ENCODE results near the gene STAG3.
A peak's percentile ranks its signal among the peaks of the same experiment; 100 is the strongest.
"Not testable (repeated sequence)": the region's sequence is repeated elsewhere in the genome, so short reads cannot be mapped to it uniquely, and the experiment has no call there.

Gene STAG3

DNA sequence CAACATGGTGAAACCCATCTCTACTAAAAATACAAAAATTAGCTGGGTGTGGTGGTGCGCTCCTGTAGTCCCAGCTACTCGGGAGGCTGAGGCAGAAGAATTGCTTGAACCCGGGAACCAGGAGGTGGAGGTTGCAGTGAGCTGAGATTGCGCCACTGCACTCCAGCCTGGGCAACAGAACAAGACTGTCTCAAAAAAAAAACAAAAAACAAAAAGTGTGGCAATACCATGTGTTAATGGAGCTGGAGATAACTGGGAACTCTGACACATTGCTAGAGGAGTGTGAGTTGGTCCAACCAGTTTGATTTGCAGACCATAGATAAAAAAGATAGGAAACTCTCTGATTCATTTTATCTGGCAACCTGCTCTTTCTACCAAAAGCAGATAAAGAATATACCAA lies 31.4 kb upstream of the STAG3 start:
- H3K27me3 ChIP-seq (ENCODE audit: control insufficient read depth, insufficient read depth, low read length); H3K4me3 ChIP-seq (ENCODE audit: low read length); H3K27ac ChIP-seq (ENCODE audit: low read length); H3K9ac ChIP-seq (ENCODE audit: low read length); H3K36me3 ChIP-seq (ENCODE audit: control insufficient read depth, low read depth, low read length); H3K9me3 ChIP-seq (ENCODE audit: control insufficient read depth, low read depth, low read length): not testable (repeated sequence)
- peaks cover 10% of the 10 kb centered on the region for H3K4me1 ChIP-seq (ENCODE audit: control insufficient read depth, low read depth, low read length)

DNA sequence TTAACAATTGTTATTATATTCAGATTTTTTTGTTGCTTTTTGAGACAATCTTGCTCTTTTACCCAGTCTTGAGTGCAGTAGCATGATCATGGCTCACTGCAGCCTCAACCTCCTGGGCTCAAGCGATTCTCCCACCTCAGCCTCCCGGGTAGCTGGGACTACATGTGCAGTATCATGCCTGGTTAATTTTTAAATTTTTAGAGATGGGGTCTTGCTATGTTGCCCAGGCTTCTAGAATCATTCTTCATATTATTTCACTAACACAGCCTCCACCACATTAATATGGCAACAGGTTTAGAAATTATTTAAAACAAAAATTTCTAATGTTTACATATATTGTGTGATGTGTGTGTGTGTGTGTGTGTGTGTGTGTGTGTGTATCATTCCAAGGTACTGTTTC lies 30.4 kb upstream of the STAG3 start:
- no peaks in the 10 kb centered on the region for H3K27me3 ChIP-seq (ENCODE audit: control insufficient read depth, insufficient read depth, low read length)
- H3K4me3 ChIP-seq (ENCODE audit: low read length): no peak overlapping the region
- H3K9ac ChIP-seq (ENCODE audit: low read length): no peak overlapping the region
- peaks cover 10% of the 10 kb centered on the region for H3K4me1 ChIP-seq (ENCODE audit: control insufficient read depth, low read depth, low read length)
- H3K9me3 ChIP-seq (ENCODE audit: control insufficient read depth, low read depth, low read length): no peaks in the 10 kb centered on the region
- H3K36me3 ChIP-seq (ENCODE audit: control insufficient read depth, low read depth, low read length): no peaks in the 10 kb centered on the region
- H3K27ac ChIP-seq (ENCODE audit: low read length): no peak overlapping the region

DNA sequence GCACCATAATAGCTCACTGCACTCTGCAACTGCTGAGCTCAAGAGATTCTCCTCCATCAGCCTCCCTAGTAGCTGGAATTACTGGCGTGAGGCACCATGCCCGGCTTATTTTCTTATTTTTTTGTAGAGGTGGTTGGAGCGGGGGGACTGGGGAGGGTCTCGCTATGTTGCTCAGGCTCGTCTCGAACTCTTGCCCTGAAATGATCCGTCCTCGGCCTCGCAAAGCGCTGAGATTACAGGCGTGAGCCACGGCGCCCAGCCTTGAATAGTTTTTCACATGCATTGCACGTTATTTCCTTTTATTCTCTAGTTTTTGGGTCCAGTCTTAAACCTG lies 29.5 kb upstream of the STAG3 start:
- no peak overlapping the region for H3K9ac ChIP-seq (ENCODE audit: low read length)
- no peaks in the 10 kb centered on the region for H3K27me3 ChIP-seq (ENCODE audit: control insufficient read depth, insufficient read depth, low read length)
- H3K36me3 ChIP-seq (ENCODE audit: control insufficient read depth, low read depth, low read length): no peaks in the 10 kb centered on the region
- no peaks in the 10 kb centered on the region for H3K9me3 ChIP-seq (ENCODE audit: control insufficient read depth, low read depth, low read length)
- peak overlapping the region; percentile 28 for H3K4me3 ChIP-seq (ENCODE audit: low read length)
- peaks cover 10% of the 10 kb centered on the region for H3K4me1 ChIP-seq (ENCODE audit: control insufficient read depth, low read depth, low read length)
- H3K27ac ChIP-seq (ENCODE audit: low read length): peak overlapping the region; percentile 24

DNA sequence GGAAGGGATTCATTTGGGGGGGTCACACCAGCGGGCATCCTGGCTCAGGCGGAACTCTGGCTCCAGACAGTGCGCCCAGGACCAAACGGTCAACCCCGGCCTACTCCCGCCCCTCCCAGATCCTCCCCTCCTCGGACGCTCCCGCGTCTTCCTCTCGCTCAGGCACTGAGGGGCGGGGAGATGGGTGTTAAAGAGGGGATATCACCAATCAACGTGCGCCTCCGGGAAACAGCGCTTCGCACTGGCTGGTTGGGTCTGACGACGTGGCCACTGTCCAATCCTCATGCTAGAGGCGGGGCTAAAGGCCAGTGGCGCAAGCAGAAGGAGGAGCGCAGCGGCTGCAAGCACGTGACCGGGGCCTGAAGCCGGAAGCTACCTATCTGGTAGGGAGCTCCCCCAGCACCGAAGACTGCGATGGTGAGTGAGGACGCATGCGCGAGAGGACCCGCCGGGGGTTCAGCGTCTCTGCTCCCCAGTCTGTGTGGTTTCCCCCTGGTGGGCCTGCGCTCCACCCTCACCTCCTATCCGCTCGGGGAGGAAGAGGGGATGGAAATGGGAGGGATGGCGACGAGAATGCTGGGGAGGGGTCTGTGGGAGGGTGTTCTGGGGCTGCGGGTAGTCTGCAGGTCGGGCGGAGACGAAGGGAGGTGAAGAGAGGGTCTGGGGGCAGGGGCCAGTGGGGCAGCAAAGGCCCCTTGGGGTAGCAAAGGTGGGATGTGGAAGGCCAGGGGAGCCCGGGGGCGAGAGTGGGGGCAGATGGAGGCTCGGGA lies 29.0 kb upstream of the STAG3 start, which contains the start of gene LAMTOR4:
Gene LAMTOR4 (plus strand): TSS at position 360 of the 770 bp plus-strand sequence. CDS start 55 bp downstream, at position 415.
- Histone ChIP-seq H3K4me3 (ENCODE audit: low read length) (peak within 1 kb of the TSS; percentile 94), H3K27me3 (ENCODE audit: control insufficient read depth, insufficient read depth, low read length) (no peaks in the 10 kb centered on the region), H3K4me1 (ENCODE audit: control insufficient read depth, low read depth, low read length) (peaks cover 10% of the 10 kb centered on the region), H3K27ac (ENCODE audit: low read length) (peak within 1 kb of the TSS; percentile 67), H3K9ac (ENCODE audit: low read length) (peak within 1 kb of the TSS; percentile 77), H3K36me3 (ENCODE audit: control insufficient read depth, low read depth, low read length) (peaks cover 3% of the 10 kb centered on the region), H3K9me3 (ENCODE audit: control insufficient read depth, low read depth, low read length) (no peaks in the 10 kb centered on the region)

DNA sequence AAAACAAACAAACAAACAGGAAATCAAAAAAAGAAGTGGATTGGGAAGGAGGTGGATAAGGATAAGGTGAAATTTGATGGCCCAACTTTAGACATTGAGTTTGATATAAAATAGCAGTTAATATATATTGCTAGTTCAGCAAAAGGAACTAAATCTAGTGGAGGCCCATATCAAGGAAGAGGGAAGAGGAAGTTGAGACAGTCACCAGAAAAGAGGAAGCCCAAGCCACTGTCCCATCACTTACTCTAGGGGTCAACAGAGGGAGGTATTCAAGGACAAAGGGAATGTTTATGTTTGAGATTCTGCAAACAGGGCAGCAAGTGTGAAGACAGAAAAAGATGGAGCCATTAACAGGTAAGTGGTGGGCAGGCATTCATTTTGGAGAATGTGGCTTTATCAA lies 25.3 kb upstream of the STAG3 start:
- no peaks in the 10 kb centered on the region for H3K9me3 ChIP-seq (ENCODE audit: control insufficient read depth, low read depth, low read length)
- H3K4me1 ChIP-seq (ENCODE audit: control insufficient read depth, low read depth, low read length): peaks cover 11% of the 10 kb centered on the region
- no peaks in the 10 kb centered on the region for H3K27me3 ChIP-seq (ENCODE audit: control insufficient read depth, insufficient read depth, low read length)
- no peak overlapping the region for H3K4me3 ChIP-seq (ENCODE audit: low read length)
- no peak overlapping the region for H3K27ac ChIP-seq (ENCODE audit: low read length)
- H3K36me3 ChIP-seq (ENCODE audit: control insufficient read depth, low read depth, low read length): peaks cover 24% of the 10 kb centered on the region
- no peak overlapping the region for H3K9ac ChIP-seq (ENCODE audit: low read length)

DNA sequence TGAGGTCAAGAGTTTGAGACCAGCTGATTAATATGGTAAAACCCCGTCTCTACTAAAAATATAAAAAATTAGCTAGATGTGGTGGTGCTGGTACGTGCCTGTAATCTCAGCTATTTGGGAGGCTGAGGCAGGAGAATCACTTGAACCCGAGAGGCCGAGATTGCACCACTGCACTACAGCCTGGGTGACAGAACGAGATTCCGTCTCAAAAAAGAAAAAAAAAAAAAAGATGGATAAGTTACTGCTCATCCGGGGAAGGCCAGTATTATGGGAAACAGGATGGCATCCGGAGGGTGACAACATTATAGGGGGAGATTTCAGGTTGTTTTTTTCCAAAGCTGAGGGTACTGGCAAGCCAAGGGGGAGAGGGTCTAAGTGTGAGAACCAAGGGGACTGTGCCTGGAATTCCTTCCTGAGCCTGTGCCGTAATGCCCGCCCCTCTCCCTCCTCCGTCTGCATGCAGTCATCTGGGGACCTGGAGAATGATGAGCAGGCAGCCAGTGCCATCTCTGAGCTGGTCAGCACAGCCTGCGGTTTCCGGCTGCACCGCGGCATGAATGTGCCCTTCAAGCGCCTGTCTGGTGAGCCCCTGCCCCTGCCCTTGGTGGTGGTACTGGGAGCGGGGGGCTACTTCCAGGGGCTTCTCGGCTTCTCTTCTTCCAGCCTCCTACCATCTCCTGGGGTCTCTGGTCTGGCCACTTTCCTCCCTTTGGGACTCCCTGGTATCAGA lies 24.6 kb upstream of the STAG3 start:
- Histone ChIP-seq H3K27me3 (ENCODE audit: control insufficient read depth, insufficient read depth, low read length) (no peaks in the 10 kb centered on the region), H3K4me3 (ENCODE audit: low read length) (no peak overlapping the region), H3K4me1 (ENCODE audit: control insufficient read depth, low read depth, low read length) (peaks cover 12% of the 10 kb centered on the region), H3K36me3 (ENCODE audit: control insufficient read depth, low read depth, low read length) (peaks cover 24% of the 10 kb centered on the region), H3K27ac (ENCODE audit: low read length) (no peak overlapping the region), H3K9me3 (ENCODE audit: control insufficient read depth, low read depth, low read length) (no peaks in the 10 kb centered on the region), H3K9ac (ENCODE audit: low read length) (no peak overlapping the region)

DNA sequence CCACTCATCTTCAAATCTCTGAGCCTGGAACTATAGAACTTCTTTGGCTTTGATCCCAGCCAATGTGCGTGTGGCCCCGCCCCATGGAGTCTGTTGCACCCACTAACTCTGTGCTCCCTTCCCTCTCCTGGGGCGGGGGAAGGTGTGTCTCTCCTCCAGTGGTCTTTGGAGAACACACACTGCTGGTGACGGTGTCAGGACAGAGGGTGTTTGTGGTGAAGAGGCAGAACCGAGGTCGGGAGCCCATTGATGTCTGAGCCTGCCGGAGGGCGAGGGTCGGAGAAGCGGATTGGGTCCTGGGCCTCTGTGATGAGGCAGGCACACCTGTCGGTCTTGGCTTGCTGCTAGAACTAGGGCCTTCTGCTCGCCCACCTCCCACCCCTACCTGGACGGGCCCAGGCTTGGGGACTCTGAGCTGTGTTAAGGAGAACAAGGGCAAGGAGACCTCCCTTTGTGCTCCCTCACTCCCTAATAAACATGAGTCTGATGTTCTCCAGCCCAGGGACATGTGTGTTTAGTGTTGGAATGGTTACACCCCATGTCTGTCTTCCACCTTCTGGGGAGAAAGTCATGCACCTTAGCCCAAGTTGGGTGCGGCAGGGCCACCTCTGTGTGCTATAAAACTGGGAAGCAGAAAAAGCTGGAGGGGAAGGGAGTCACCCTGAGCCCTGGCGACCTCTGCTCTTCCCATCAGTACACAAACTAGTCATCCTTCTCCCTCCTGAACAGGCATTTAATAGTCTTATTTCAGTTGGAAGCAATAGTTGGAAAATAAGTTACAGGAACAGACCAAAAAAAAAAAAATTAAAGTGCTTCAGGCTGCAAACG lies 23.8 kb upstream of the STAG3 start:
- H3K9ac ChIP-seq (ENCODE audit: low read length): no peak overlapping the region
- no peaks in the 10 kb centered on the region for H3K27me3 ChIP-seq (ENCODE audit: control insufficient read depth, insufficient read depth, low read length)
- H3K4me1 ChIP-seq (ENCODE audit: control insufficient read depth, low read depth, low read length): peaks cover 10% of the 10 kb centered on the region
- H3K4me3 ChIP-seq (ENCODE audit: low read length): no peak overlapping the region
- H3K9me3 ChIP-seq (ENCODE audit: control insufficient read depth, low read depth, low read length): no peaks in the 10 kb centered on the region
- peaks cover 24% of the 10 kb centered on the region for H3K36me3 ChIP-seq (ENCODE audit: control insufficient read depth, low read depth, low read length)
- no peak overlapping the region for H3K27ac ChIP-seq (ENCODE audit: low read length)

DNA sequence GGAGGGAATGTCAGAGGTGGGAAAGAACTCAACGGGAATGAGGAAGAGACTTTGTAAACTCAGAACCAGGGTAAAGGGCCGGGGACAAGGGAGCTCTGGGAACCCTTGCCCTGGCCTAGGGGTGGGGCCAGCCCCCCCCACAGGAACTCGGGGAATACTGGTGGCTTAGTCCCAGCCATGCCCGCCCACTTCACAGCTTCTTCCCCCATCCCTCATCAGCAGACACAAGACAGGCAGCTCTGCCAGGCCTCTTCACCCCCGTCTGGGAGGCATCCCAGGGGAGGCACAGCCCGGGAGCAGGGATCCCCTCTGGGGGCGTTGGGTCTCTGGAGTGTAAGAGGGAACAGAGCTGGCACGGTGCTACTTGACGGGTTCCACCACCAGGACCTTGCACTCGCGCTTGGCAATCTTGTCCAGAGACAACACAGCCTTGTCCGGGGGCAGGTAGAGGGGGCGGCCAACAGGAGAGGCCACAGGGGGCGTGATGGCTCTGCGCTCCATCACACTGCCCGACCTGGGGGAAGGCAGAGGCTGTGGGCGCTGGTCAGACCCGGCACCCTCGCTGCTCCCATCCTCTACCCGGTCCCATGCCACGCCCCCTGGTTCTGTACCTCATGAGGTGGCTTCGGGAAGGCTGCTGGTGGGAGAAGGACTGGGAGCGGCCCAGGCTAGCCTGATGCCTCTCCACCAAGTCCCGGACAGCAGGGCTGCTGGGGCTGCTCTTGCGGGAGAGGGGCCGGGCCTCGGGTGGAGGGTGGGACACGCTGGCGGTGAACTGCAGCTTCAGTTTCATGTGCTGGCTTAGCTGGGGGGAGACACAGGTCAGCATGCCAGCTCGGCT lies 22.8 kb upstream of the STAG3 start:
- Histone ChIP-seq H3K4me3 (ENCODE audit: low read length) (no peak overlapping the region), H3K27me3 (ENCODE audit: control insufficient read depth, insufficient read depth, low read length) (no peaks in the 10 kb centered on the region), H3K4me1 (ENCODE audit: control insufficient read depth, low read depth, low read length) (peaks cover 8% of the 10 kb centered on the region), H3K9me3 (ENCODE audit: control insufficient read depth, low read depth, low read length) (no peaks in the 10 kb centered on the region), H3K36me3 (ENCODE audit: control insufficient read depth, low read depth, low read length) (peaks cover 24% of the 10 kb centered on the region), H3K9ac (ENCODE audit: low read length) (no peak overlapping the region), H3K27ac (ENCODE audit: low read length) (no peak overlapping the region)

DNA sequence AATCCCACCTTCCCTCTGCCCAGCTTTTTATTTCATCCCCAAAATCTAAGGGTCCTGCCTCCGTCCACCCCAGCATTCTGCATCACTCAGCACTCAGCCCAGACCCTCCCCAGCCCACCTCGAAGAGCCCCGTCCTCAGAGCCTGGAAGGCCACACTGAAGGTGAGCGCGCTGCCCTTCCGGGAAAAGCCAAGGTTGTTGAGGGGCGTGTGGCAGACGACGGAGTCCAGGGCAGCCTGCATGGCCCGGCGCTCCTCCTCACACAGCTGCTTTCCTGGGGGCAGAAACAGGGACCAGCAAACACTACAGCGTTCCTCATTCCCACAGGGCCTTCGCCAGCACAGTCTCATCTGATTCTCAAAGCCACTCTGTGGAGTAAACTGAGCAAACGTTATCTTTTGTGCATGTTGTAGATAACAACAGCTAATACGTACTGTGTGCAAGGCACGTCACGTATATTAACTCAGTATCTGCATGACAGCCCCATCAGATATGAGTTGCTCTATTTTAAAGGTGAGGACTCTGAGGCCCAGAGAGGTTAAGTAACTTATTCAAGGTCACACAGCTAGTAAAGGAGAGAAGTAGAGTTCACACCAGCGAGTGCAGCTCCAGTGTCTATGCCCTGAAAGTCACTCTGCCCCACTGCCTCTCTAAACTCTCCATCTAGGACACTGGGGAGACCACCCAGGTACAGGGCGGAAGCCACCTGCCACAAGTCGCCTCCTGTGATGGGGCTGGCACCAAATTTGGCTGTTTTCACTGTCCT lies 22.0 kb upstream of the STAG3 start:
- H3K9ac ChIP-seq (ENCODE audit: low read length): no peak overlapping the region
- H3K36me3 ChIP-seq (ENCODE audit: control insufficient read depth, low read depth, low read length): peaks cover 24% of the 10 kb centered on the region
- no peaks in the 10 kb centered on the region for H3K9me3 ChIP-seq (ENCODE audit: control insufficient read depth, low read depth, low read length)
- H3K4me1 ChIP-seq (ENCODE audit: control insufficient read depth, low read depth, low read length): peaks cover 4% of the 10 kb centered on the region
- H3K27ac ChIP-seq (ENCODE audit: low read length): no peak overlapping the region
- no peak overlapping the region for H3K4me3 ChIP-seq (ENCODE audit: low read length)
- H3K27me3 ChIP-seq (ENCODE audit: control insufficient read depth, insufficient read depth, low read length): no peaks in the 10 kb centered on the region

DNA sequence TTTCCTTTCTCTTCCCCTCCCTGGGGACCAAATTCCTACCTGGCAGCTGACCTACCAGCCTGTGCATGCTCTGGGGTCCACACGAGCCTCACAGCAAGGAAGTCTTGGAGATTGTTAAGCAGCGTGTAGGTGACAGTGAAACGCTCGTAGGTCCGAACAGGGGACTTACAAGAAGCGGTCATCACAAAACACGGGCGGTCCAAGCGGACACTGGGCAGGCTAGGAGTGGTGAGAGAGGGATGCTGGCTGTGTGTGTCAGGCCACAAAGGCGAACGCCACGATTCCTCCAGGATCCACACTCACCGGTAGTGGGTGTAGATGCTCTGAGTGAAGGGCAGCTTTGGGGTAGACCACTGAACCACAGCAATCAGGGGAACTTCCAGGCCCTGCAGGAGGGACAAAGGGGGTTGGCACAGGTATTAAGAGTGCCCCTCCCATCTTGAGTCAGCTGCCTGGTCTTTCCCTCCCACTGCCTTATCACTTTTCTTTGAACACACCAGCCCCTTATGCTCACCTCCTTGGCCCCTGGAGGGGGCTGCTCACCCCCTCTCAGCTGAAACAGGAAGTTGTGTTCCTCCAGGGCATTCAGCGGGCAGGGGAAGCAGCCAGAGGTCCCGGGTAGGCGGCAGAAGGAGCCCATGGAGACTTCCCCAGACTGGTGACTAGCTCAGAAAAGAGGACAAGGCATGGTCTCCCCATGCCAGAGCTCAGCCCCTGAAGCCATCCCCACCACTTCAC lies 21.2 kb upstream of the STAG3 start:
- Histone ChIP-seq H3K9ac (ENCODE audit: low read length) (no peak overlapping the region), H3K4me1 (ENCODE audit: control insufficient read depth, low read depth, low read length) (peaks cover 4% of the 10 kb centered on the region), H3K27ac (ENCODE audit: low read length) (no peak overlapping the region), H3K4me3 (ENCODE audit: low read length) (peak overlapping the region; percentile 82), H3K36me3 (ENCODE audit: control insufficient read depth, low read depth, low read length) (peaks cover 24% of the 10 kb centered on the region), H3K9me3 (ENCODE audit: control insufficient read depth, low read depth, low read length) (no peaks in the 10 kb centered on the region), H3K27me3 (ENCODE audit: control insufficient read depth, insufficient read depth, low read length) (no peaks in the 10 kb centered on the region)
